Neural cell (in vitro differentiated cells): ENCODE measurements around the gene APAF1. TPM values are rescaled to one million over a fixed set of nuclear protein-coding genes. Genes with fewer than 3 reads are reported as not detected.

Experiments used
- H2AFZ ChIP-seq: fragments of 200-600, 300-800 bp; sonication (generic), shearing (Covaris generic); 2 replicates; pipeline ENCODE4 v1.6.0; 2014; ENCODE audit warnings: low read depth, mild to moderate bottlenecking, antibody characterized with exemption, low read length, moderate library complexity
- H3F3A ChIP-seq: fragments of 200-600 bp; shearing (Covaris generic); 2 replicates; pipeline ENCODE4 v1.6.1; 2016; ENCODE audit warnings: mild to moderate bottlenecking, moderate library complexity, mixed read lengths, antibody characterized with exemption, low read length; ENCODE audit not compliant: insufficient read depth, poor library complexity, severe bottlenecking
- H3K27ac ChIP-seq: fragments of 200-600, 300-800 bp; sonication (generic), shearing (Covaris generic); 2 replicates; pipeline ENCODE4 v1.5.1; 2014; ENCODE audit warnings: mild to moderate bottlenecking, low read length, moderate library complexity
- H3K27me3 ChIP-seq: fragments of 300-800, 200-600 bp; sonication (generic), shearing (Covaris generic); 2 replicates; pipeline ENCODE4 v1.6.0; 2014; ENCODE audit warnings: mild to moderate bottlenecking, low read depth, low read length, moderate library complexity; ENCODE audit not compliant: insufficient read depth
- H3K36me3 ChIP-seq: fragments of 300-800, 200-600 bp; sonication (generic), shearing (Covaris generic); 2 replicates; pipeline ENCODE4 v1.5.1; 2014; ENCODE audit warnings: mild to moderate bottlenecking, antibody characterized with exemption, low read length, moderate library complexity; ENCODE audit not compliant: insufficient read depth
- H3K4me2 ChIP-seq: fragments of 300-800, 200-600 bp; sonication (generic), shearing (Covaris generic); 2 replicates; pipeline ENCODE4 v1.6.0; 2014; ENCODE audit warnings: mild to moderate bottlenecking, low read length
- H3K4me3 ChIP-seq: fragments of 300-800, 200-600 bp; sonication (generic), shearing (Covaris generic); 2 replicates; pipeline ENCODE4 v1.5.1; 2014; ENCODE audit warnings: mild to moderate bottlenecking, low read length, moderate library complexity
- H3K79me2 ChIP-seq: fragments of 200-600 bp; shearing (Covaris generic); replicated peaks from 2 replicates; pipeline ENCODE4 v1.6.0; 2014; ENCODE audit warnings: mild to moderate bottlenecking, low read length, moderate library complexity; ENCODE audit not compliant: insufficient read depth
- H3K9ac ChIP-seq: fragments of 300-800, 200-600 bp; sonication (generic), shearing (Covaris generic); 2 replicates; pipeline ENCODE4 v1.6.1; 2016; ENCODE audit warnings: mild to moderate bottlenecking, low read length, mixed read lengths
- H3K9me2 ChIP-seq: fragments of 200-600 bp; shearing (Covaris generic); 2 replicates; pipeline ENCODE4 v1.6.1; 2016; ENCODE audit warnings: mild to moderate bottlenecking, low read length, mixed read lengths; ENCODE audit not compliant: insufficient read depth
- H3K9me3 ChIP-seq: fragments of 200-600, 300-800 bp; sonication (generic), shearing (Covaris generic); 2 replicates; pipeline ENCODE4 v1.6.1; 2016; ENCODE audit warnings: mild to moderate bottlenecking, mixed run types, low read length, moderate library complexity, mixed read lengths
- H4K20me1 ChIP-seq: fragments of 200-600 bp; shearing (Covaris generic); 2 replicates; pipeline ENCODE4 v1.6.1; 2016; ENCODE audit warnings: mild to moderate bottlenecking, mixed run types; ENCODE audit not compliant: insufficient read depth
- CTCF ChIP-seq: fragments of 450-650 bp; IDR thresholded peaks from 2 replicates; pipeline ENCODE4 v1.5.1; 2014; ENCODE audit warnings: antibody characterized with exemption, mild to moderate bottlenecking, moderate library complexity; ENCODE audit not compliant: poor library complexity, severe bottlenecking
- EP300 ChIP-seq: fragments of 450-650 bp; conservative IDR thresholded peaks from 2 replicates; pipeline ENCODE4 v1.6.1; 2014; ENCODE audit warnings: antibody characterized with exemption, mild to moderate bottlenecking, moderate library complexity; ENCODE audit not compliant: poor library complexity, severe bottlenecking
- EZH2 ChIP-seq: fragments of 200-600, 300-800 bp; shearing (Covaris generic), sonication (generic); IDR thresholded peaks from 2 replicates; pipeline ENCODE4 v1.6.1; 2014; ENCODE audit warnings: antibody characterized with exemption, low read length, borderline replicate concordance, mild to moderate bottlenecking; ENCODE audit not compliant: insufficient read depth, poor library complexity, severe bottlenecking
- MXI1 ChIP-seq: fragments of 450-650 bp; conservative IDR thresholded peaks from 2 replicates; pipeline ENCODE4 v1.6.1; 2014; ENCODE audit warnings: antibody characterized with exemption, mild to moderate bottlenecking; ENCODE audit not compliant: poor library complexity, severe bottlenecking
- POLR2AphosphoS5 ChIP-seq: IDR thresholded peaks from 2 replicates; pipeline ENCODE4 v1.6.1; 2012
- RAD21 ChIP-seq: fragments of 450-650 bp; conservative IDR thresholded peaks from 2 replicates; pipeline ENCODE4 v1.6.1; 2014; ENCODE audit warnings: antibody characterized with exemption, mild to moderate bottlenecking, moderate library complexity
- REST ChIP-seq: IDR thresholded peaks from 2 replicates; pipeline ENCODE4 v1.6.1; 2012; ENCODE audit warnings: borderline replicate concordance
- SMC3 ChIP-seq: fragments of 450-650 bp; conservative IDR thresholded peaks from 2 replicates; pipeline ENCODE4 v1.6.1; 2014; ENCODE audit warnings: antibody characterized with exemption, mild to moderate bottlenecking, moderate library complexity; ENCODE audit not compliant: poor library complexity
- TAF1 ChIP-seq: IDR thresholded peaks from 2 replicates; pipeline ENCODE4 v1.6.1; 2012; ENCODE audit warnings: low read depth
- polyA plus RNA-seq: library from polyadenylated mRNA; depleted of rRNA; stranded (reverse); fragments of >200 nt; gene quantifications from 2 replicates; pipeline ENCODE4 v1.2.3, GENCODE V29; 2014

APAF1 gene
- polyA plus RNA-seq, 1 donor from 2014 or later, result 32.2 TPM

GRCh38 chr12:98709022-98709421, 63.9 kb downstream of the APAF1 start:
- Histone ChIP-seq H3K27me3 (no peaks in the 10 kb centered on the region), H4K20me1 (no peaks in the 10 kb centered on the region), H3K9me2 (no peaks in the 10 kb centered on the region), H3K79me2 (no peaks in the 10 kb centered on the region), H3K36me3 (peaks cover 5% of the 10 kb centered on the region), H3K4me2 (no peak overlapping the region), H2AFZ (no peak overlapping the region), H3K9ac (no peak overlapping the region), H3F3A (no peaks in the 10 kb centered on the region), H3K27ac (no peak overlapping the region), H3K9me3 (no peaks in the 10 kb centered on the region), H3K4me3 (no peak overlapping the region)
- no peak for TF ChIP-seq RAD21
- TF ChIP-seq MXI1, result no peak
- no peak for TF ChIP-seq POLR2AphosphoS5
- TF ChIP-seq SMC3, result no peak
- no peak for TF ChIP-seq REST
- TF ChIP-seq TAF1, result no peak
- TF ChIP-seq CTCF, result no peak
- no peak for TF ChIP-seq EP300
- no peak for TF ChIP-seq EZH2

- Histone ChIP-seq H3K4me2 (no peak overlapping the region), H3K27me3 (no peaks in the 10 kb centered on the region), H2AFZ (no peak overlapping the region), H3K9me2 (no peaks in the 10 kb centered on the region), H3F3A (no peaks in the 10 kb centered on the region), H4K20me1 (no peaks in the 10 kb centered on the region), H3K79me2 (no peaks in the 10 kb centered on the region), H3K27ac (no peak overlapping the region), H3K9me3 (no peaks in the 10 kb centered on the region), H3K9ac (no peak overlapping the region), H3K4me3 (no peak overlapping the region), H3K36me3 (peaks cover 1% of the 10 kb centered on the region)
- TF ChIP-seq POLR2AphosphoS5, result no peak
- no peak for TF ChIP-seq TAF1
- TF ChIP-seq EZH2, result no peak
- TF ChIP-seq EP300, result no peak
- TF ChIP-seq REST, result no peak
- TF ChIP-seq CTCF, result no peak
- TF ChIP-seq RAD21, result no peak
- no peak for TF ChIP-seq SMC3
- TF ChIP-seq MXI1, result no peak
Observed at GRCh38 chr12:98714426-98714825, 69.3 kb downstream of the APAF1 start.
